Right forelimb (tissue), 1 donor: Measurements from ENCODE around the gene SETD9.
A peak's percentile ranks its signal among the peaks of the same experiment; 100 is the strongest.

Experiments
- DNase-seq: peaks from one replicate; pipeline ENCODE4 v3.0.0-alpha.2; 2018

SETD9 gene

GRCh38 chr5:56909294-56910209 lies at the start of gene SETD9:
Gene SETD9 (plus strand): TSS chr5:56909596. CDS start chr5:56909646, 50 bp downstream.
- DNase-seq: peak; percentile 99

DNA sequence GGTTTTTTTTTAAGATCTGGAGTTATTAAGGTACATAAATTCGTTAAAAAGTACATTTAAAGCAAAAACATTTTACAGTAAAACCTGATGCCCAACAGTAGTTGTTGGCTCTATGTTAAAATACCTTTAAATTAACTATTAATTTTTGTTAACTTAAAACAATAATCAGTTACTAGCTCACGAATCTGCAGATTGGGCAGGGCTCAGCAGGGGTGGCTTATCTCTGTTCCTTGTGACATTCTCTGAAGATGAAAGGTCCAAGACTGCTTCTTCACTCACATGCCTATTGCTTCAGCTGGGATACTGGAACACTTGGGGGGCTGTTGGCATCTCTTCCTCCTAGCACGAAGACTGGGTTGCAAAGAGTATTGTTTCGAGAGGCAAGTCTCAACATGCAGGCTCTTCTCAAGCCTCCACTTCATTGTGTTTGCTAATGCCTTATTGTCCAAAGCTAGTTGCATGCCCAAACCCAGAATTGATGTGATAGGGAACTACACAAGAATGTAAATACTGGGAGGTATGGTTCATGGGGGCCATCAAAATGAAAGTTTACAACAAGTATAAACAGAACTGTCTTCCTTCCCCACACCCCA lies 47.4 kb upstream of the SETD9 start:
- no peak for DNase-seq

DNA sequence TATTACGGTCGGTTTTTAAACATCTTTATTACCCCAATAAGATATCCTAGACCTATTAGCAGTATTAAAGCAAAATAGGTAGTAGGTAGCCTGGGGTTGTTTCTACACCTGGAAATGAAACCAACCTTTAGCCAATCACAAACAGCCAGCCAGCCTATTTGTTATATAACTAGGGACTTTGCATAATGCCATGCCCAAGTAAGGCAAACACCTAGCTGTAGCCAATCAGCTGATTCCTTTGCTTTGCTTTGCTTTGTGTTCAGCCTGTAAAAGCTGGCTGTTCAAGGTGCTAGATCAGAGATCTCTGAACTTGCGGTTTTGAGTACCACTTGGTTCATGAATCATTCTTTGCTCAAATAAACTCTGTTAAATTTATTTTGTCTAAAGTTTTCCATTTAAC lies 46.5 kb upstream of the SETD9 start:
- DNase-seq: no peak

- DNase-seq: no peak
Measured at GRCh38 chr5:56871777-56872176, 37.6 kb upstream of the SETD9 start.

GRCh38 chr5:56873056-56873455 lies 36.3 kb upstream of the SETD9 start:
- DNase-seq: no peak

- no peak for DNase-seq
Measured at GRCh38 chr5:56876327-56876726, 33.1 kb upstream of the SETD9 start.

GRCh38 chr5:56881571-56881970 lies 27.8 kb upstream of the SETD9 start:
- no peak for DNase-seq

DNA sequence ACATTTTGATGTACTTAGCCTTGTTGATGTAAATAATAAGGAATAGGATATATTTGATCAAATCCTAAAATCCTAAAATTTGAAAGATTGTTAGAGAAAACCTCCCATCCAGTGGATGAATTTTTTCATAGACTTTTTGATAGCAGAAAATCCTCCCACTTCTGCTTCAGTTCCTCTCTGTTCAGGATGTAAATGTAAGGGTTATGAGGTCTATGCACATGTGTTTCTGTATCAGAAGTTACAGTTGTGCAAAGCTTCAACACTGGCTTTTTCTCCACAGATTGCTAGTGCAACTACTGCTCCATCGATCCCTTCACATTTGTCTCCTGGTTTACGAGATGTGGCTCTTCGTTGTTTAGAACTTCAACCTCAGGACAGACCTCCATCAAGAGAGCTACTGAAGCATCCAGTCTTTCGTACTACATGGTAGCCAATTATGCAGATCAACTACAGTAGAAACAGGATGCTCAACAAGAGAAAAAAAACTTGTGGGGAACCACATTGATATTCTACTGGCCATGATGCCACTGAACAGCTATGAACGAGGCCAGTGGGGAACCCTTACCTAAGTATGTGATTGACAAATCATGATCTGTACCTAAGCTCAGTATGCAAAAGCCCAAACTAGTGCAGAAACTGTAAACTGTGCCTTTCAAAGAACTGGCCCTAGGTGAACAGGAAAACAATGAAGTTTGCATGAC lies 16.0 kb upstream of the SETD9 start:
- no peak for DNase-seq

DNA sequence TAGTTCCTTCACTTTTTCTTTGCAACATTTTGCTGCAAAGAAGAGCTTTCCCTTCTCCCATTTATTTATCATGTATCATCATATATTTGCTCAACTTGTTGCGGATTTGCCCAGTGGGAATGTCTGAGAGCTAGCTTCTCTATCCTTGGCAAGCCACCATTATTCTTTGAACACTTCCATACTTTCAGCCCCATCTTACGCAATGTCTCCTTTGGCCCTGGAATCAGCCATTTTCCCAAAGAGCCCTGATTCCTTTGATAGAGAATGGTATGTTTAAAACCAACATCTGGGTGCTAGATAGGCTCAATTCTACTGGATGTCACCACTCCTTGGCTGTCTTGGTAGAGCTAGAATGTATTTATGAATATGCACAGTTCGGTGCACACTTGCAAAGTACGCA lies 12.6 kb upstream of the SETD9 start:
- no peak for DNase-seq

- no peak for DNase-seq
Measured at GRCh38 chr5:56898213-56898612, 11.2 kb upstream of the SETD9 start.

DNA sequence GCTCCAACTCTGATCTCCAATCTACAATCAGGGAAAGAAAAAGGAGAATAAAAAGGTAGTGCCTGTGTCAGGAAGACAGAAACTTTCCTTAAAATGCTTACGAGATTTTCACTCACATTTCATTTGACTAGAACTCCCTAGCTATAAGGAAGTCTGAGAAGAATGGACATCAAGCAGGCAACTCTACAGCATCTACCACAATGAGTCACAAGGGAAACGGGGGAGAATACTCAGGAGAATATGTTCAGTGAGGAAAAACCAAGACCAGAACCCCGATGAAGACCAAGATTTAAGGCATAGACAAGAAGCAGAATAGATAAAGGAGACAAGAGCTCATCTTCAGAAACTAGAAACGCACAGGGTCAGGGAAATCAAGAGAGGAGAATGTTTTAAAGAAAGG lies 9.0 kb upstream of the SETD9 start:
- DNase-seq: no peak

DNA sequence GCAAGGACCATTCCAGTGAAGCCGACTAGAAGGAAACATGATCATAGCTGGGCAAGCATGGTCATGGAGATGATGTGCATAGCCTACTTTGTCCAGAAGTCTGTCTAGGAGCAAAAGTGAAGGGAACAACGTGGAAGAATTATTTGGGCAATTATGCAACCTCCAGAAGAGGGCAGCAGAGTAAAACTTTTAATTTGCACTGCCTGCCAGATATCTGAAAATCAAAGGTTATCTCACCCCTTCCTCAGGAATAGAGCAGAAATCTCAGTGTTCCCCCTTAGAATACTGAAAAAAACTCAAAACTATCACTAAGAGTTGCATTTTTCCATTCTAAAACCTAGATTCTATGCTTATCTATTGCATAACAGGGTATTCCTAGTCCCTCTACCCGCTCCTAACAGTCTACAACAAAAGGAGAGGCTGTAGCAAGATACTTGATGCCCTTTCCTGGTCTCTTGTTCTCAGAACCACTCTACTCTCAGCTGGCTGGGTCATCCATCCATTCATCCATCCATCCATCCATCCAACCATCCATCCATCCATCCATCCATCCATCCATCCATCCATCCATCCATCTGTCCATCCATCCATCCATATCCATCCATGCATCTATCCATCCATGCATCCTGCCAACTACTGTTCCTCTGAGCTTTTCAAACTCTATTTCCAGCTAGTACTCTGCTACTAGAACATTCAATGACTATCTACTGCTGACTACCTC lies 8.4 kb upstream of the SETD9 start:
- no peak for DNase-seq

GRCh38 chr5:56908942-56909293 lies 478 bp upstream of the SETD9 start:
- no peak for DNase-seq

DNA sequence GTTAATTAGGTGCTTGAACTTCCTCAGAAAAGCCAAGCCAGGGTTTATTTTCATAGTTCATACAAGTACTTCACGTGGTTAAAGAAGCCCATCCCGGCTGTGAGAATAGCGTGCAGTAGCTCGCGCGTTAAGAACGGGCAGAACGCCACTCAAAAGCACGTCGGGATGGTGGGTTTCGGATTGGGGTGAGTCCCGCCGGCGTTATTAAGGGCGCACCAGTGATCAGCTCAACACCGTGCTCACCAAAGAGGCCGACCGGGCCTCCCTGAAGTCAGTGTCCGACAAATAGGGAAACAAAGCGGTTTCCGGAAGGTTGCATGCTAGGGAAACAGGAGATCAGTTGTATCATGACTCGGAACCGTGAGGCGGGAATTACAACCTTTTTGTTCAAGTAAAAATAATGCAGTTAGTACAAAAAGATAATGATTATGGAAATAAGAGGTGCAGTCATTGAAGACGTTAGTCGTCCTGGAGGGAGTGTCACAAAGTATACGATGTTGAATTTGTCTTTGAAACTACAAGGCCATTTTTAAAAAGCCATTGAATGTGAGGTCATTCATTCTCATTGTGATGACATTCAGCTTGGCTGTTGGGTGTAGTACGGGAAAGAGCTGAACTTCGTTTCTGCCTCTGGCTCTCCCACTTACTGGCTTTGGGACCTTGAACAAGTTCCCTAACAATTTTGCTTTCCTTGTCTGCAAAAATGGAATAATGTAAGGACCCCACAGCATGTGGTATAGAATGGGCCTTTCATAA lies 992 bp downstream of the SETD9 start:
- DNase-seq: no peak

- DNase-seq: no peak
Measured at GRCh38 chr5:56913766-56914165, 4.4 kb downstream of the SETD9 start.

GRCh38 chr5:56914678-56915077 lies 5.3 kb downstream of the SETD9 start:
- DNase-seq: no peak

GRCh38 chr5:56917534-56917933 lies 8.1 kb downstream of the SETD9 start:
- no peak for DNase-seq

DNA sequence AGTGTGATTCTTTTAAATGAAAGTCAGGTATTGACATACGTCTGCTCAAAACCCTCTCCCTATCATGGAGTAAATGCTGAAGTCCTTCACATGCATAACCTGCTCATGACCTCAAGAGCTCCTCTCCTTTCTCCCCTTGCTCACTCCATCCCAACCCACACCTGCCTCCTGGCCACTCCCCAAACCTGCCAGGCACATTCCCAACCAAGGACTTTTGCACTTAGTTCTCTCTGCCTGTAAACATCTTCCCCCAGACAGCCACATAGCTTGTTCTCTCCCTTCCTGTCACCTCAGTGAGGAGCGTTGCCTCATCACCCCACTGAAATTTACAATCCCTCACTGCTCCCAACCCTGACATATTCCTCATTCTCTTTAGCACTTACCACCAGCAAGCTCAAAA lies 8.7 kb downstream of the SETD9 start:
- DNase-seq: no peak

- DNase-seq: no peak
Measured at GRCh38 chr5:56919942-56920662, 10.7 kb downstream of the SETD9 start.

- DNase-seq: no peak
Measured at GRCh38 chr5:56922922-56923321, 13.5 kb downstream of the SETD9 start.

DNA sequence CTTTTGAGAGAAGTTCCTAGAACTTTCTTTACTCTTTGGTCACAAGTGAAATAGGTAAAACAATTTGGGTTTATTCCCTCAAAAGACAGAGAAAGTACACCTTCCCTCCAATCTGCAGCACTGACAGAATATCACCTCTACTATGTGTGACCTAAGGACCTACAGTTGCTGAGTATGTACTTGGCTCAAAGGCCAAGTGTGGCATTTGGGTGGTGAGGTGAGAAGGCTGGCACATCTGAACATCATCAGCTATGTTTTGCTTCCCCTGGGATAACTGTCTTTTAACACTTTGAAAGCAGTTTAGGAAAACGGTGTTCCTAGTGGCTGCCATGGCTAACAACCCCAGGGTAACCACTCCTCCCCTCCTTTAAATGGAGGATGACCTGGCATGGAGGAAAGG lies 24.9 kb downstream of the SETD9 start:
- no peak for DNase-seq

DNA sequence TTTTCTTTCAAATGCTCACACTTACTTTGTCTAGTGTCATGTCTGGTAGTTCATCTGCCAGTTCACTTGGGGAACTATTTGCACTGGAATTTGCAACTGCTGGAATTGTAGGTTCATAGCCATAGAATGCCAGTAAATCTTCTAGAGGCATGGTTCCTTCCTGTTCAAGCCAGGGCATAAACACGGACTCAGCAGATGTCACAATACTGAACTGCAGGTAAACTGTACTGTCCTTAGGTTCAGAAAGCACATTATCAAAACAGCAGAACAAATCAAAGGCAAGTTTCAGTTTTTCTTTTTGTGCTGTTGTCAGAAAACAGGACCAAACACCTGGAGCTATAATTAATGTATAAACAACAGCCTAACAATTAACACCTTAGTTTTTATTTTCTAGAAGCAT lies 29.5 kb downstream of the SETD9 start:
- no peak for DNase-seq
